Pancreas (tissue), 10 donors: ENCODE results near the gene PREB. TPM values are rescaled to one million over a fixed set of nuclear protein-coding genes. Genes with fewer than 3 reads are reported as not detected.

Experiments used
- ATAC-seq, 4 donors: fragments of 200-7000 bp; cut with Tn5 transposase; one replicate each; pipeline versions ENCODE4 v1.8.0 to v1.9.1; 2020; ENCODE audit warnings: mild to moderate bottlenecking in 4 of 4, moderate library complexity in 4 of 4
- DNase-seq, 6 donors: peaks; one replicate each; pipeline ENCODE4 v3.0.0-alpha.2; 2020
- FAIRE-seq: peaks from 2 replicates; lab custom pipeline; 2012; peaks lifted over from hg19 to GRCh38; lab: Jason Lieb, UNC
- H3K27ac ChIP-seq, 4 donors: fragments of 200-600 bp; sonication (generic); 1 replicate in 3 of 4; 2 replicates in 1 of 4; pipeline versions ENCODE4 v1.5.0 to v1.8.0; 2020
- H3K27me3 ChIP-seq, 4 donors: fragments of 200-600 bp; one replicate each; pipeline ENCODE4 v1.8.0; 2021
- H3K36me3 ChIP-seq, 3 donors: fragments of 200-600 bp; sonication (generic) in 1 of 3; one replicate each; pipeline versions ENCODE4 v1.5.0 to v1.8.0; 2020 to 2021
- H3K4me1 ChIP-seq, 3 donors: fragments of 200-600 bp; one replicate each; pipeline ENCODE4 v1.8.0; 2021
- H3K4me3 ChIP-seq, 4 donors: fragments of 200-600 bp; sonication (generic) in 2 of 4; one replicate each; pipeline versions ENCODE4 v1.5.0 to v1.8.0; 2020 to 2021
- H3K9me3 ChIP-seq, 4 donors: fragments of 200-600 bp; one replicate each; pipeline ENCODE4 v1.8.0; 2021
- CTCF ChIP-seq, 4 donors: fragments of 200-600 bp; sonication (generic) in 3 of 4; IDR thresholded peaks; one replicate each; pipeline versions ENCODE4 v1.5.0 to v1.8.0; 2021; ENCODE audit warnings: antibody characterized with exemption in 4 of 4
- WGBS, 2 donors: extraction: QIAGEN DNeasy Blood & Tissue Kit; methylation state at CpG; one replicate each; pipeline ENCODE4 v1.1.7; 2013; 5-methylcytosine and 5-hydroxymethylcytosine counted together
- intact Hi-C, 3 donors: fragments of 100-400 bp; cut with DNase I; formaldehyde crosslinking; loops; one replicate each; pipeline versions ENCODE4 v1.11.1 to v1.14.2; 2022
- polyA plus RNA-seq, 2 donors: library from polyadenylated mRNA; stranded (reverse); fragments of 200-250 nt; gene quantifications; one replicate each; pipeline ENCODE4 v1.2.3, GENCODE V29; 2013
- total RNA-seq, 6 donors: library from RNA; stranded (reverse); fragmentation: NEBNext Ultra II Directional in 4 of 6; extraction: Animal tissue kit (Norgen Biotek cat#: 25700) in 4 of 6; gene quantifications; one replicate each; pipeline versions ENCODE4 v1.2.1 to v1.2.4, GENCODE V29; 2021 to 2023
- donor health status: healthy with polysubstance abuse.
- donor health status: DM: no; HTN: no; CAD: no; lungs with moderate emphysema.
- donor health status: DM: no; HTN: no; CAD: no.
- donor health status: control.
- donor health status: control.
- donor health status: Bipolar disorder and iron deficiency.
- donor health status: DM: yes; HTN: yes; CAD: no.
- donor health status: DM: no; HTN: no; CAD: no.
- donor health status: DM: no; HTN: no; CAD: no.
- donor health status: DM: yes; HTN: yes; CAD: no.

The PREB gene
- total and polyA plus RNA-seq, 8 donors, result 24.6 to 73.6 (median 31.2) TPM

- DNase-seq, result no peak
- H3K4me3 ChIP-seq, result peak overlapping the region in 3 of 4 donors; percentile 75 to 98 (median 94)
Measured at GRCh38 chr2:27134781-27135477, 493 bp upstream of the PREB start.

GRCh38 chr2:27133195-27133875, 1.1 kb downstream of the PREB start:
- Histone ChIP-seq H3K36me3 (peaks cover 6 to 16% (median 12%) of the 10 kb centered on the region in 3 donors), H3K4me1 (peaks cover 0 to 6% (median 6%) of the 10 kb centered on the region in 3 donors), H3K27me3 (no peaks in the 10 kb centered on the region), H3K27ac (peak overlapping the region in 1 of 4 donors; percentile 81), H3K9me3 (no peaks in the 10 kb centered on the region), H3K4me3 (peak overlapping the region; percentile 75 to 98 (median 86))
- no peak for TF ChIP-seq CTCF (IDR thresholded peaks at IDR 0.05)
- ATAC-seq (no peak), DNase-seq (peak in 1 of 6 donors; percentile 49), FAIRE-seq (no peak)
- intact Hi-C loops, result no loop called here
- 22 to 26% methylated on average over 14 of the region's 14 CpGs for WGBS, 2 donors

More at GRCh38 chr2:27134781-27135477, 493 bp upstream of the PREB start:
- intact Hi-C loops, result no loop called here
- Histone ChIP-seq H3K9me3 (no peaks in the 10 kb centered on the region), H3K4me1 (peaks cover 0 to 6% (median 6%) of the 10 kb centered on the region in 3 donors), H3K27ac (peak overlapping the region in 3 of 4 donors; percentile 73 to 81 (median 74)), H3K36me3 (peaks cover 6 to 16% (median 12%) of the 10 kb centered on the region in 3 donors), H3K27me3 (no peaks in the 10 kb centered on the region)
- FAIRE-seq (no peak), ATAC-seq (no peak)
- WGBS, 2 donors, result 53 to 54% methylated on average over 33 of the region's 33 CpGs
- TF ChIP-seq CTCF (IDR thresholded peaks at IDR 0.05), result no peak

GRCh38 chr2:27131429-27131828, 3.0 kb downstream of the PREB start:
- no peak overlapping the region for H3K27ac ChIP-seq
- no peak for ATAC-seq

GRCh38 chr2:27130396-27130795, 4.0 kb downstream of the PREB start:
- DNase-seq (peak in 1 of 6 donors; percentile 49), ATAC-seq (no peak), FAIRE-seq (no peak)

More at GRCh38 chr2:27131429-27131828, 3.0 kb downstream of the PREB start:
- intact Hi-C loops, result no loop called here
- H3K9me3 ChIP-seq, result no peaks in the 10 kb centered on the region
- DNase-seq (no peak), FAIRE-seq (no peak)
- no peaks in the 10 kb centered on the region for H3K27me3 ChIP-seq
- peaks cover 0 to 6% (median 6%) of the 10 kb centered on the region in 3 donors for H3K4me1 ChIP-seq
- H3K4me3 ChIP-seq, result no peak overlapping the region
- 88 to 91% methylated on average over 11 of the region's 11 CpGs for WGBS, 2 donors
- TF ChIP-seq CTCF (IDR thresholded peaks at IDR 0.05), result no peak
- peaks cover 6 to 16% (median 12%) of the 10 kb centered on the region in 3 donors for H3K36me3 ChIP-seq

More at GRCh38 chr2:27130396-27130795, 4.0 kb downstream of the PREB start:
- H3K4me1 ChIP-seq, result peaks cover 0 to 6% (median 6%) of the 10 kb centered on the region in 3 donors
- no peak overlapping the region for H3K4me3 ChIP-seq
- TF ChIP-seq CTCF (IDR thresholded peaks at IDR 0.05), result no peak
- no peaks in the 10 kb centered on the region for H3K9me3 ChIP-seq
- no peak overlapping the region for H3K27ac ChIP-seq
- H3K27me3 ChIP-seq, result no peaks in the 10 kb centered on the region
- 92 to 96% methylated on average over 10 of the region's 10 CpGs for WGBS, 2 donors
- peaks cover 6 to 16% (median 12%) of the 10 kb centered on the region in 3 donors for H3K36me3 ChIP-seq
- intact Hi-C loops, result no loop called here
